Measurements from ENCODE around the gene AGO3.

AGO3 gene

DNA sequence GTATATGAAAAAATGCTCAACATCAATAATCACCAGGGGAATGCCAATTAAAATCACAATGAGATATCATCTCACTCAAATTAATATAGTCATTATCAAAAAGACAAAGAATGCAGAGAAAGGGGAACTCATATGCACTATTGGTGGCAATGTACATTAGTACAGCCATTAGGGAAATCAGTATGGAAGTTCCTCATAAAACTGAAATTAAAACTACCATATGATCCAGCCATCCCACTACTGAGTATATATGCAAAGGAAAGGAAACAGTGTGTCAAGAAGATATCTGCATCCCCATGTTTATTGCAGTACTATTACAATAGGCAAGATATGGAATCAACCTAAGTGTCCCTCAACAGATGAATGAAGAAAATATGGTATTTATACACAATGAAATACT, 120.9 kb downstream of the AGO3 start:
- no peaks in the 10 kb centered on the region for H3K4me1 ChIP-seq
- DNase-seq = no peak
- H3K9me3 ChIP-seq = no peaks in the 10 kb centered on the region
- no peaks in the 10 kb centered on the region for H3K27me3 ChIP-seq
- H3K36me3 ChIP-seq = no peaks in the 10 kb centered on the region
- TF ChIP-seq, protein P1, sequence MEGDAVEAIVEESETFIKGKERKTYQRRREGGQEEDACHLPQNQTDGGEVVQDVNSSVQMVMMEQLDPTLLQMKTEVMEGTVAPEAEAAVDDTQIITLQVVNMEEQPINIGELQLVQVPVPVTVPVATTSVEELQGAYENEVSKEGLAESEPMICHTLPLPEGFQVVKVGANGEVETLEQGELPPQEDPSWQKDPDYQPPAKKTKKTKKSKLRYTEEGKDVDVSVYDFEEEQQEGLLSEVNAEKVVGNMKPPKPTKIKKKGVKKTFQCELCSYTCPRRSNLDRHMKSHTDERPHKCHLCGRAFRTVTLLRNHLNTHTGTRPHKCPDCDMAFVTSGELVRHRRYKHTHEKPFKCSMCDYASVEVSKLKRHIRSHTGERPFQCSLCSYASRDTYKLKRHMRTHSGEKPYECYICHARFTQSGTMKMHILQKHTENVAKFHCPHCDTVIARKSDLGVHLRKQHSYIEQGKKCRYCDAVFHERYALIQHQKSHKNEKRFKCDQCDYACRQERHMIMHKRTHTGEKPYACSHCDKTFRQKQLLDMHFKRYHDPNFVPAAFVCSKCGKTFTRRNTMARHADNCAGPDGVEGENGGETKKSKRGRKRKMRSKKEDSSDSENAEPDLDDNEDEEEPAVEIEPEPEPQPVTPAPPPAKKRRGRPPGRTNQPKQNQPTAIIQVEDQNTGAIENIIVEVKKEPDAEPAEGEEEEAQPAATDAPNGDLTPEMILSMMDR (IDR thresholded peaks at IDR 0.05; ENCODE audit: low read depth, low read length) = no peak
- no peak overlapping the region for H3K4me3 ChIP-seq (ENCODE audit: low read depth, low read length)

DNA sequence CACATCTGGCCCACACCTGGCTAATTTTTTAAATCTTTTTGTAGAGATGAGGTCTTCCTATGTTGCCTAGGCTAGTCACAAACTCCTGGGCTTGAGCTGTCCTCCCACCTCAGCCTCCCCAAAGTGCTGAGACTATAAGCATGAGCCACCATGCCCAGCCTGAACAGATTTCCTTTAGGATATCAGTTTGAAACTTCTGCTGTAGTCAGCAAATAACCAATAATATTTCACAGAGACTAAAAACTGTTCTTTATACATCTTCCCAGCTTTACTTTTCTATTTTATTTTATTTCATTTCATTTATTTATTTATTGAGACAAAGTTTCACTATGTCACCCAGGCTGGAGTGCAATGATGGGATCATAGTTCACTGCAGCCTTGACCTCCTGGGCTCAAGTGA, 123.1 kb downstream of the AGO3 start:
- DNase-seq = no peak
- TF ChIP-seq, protein P1 (IDR thresholded peaks at IDR 0.05; ENCODE audit: low read depth, low read length) = no peak
- Histone ChIP-seq H3K9me3 (no peaks in the 10 kb centered on the region), H3K4me1 (no peaks in the 10 kb centered on the region), H3K36me3 (no peaks in the 10 kb centered on the region), H3K27me3 (no peaks in the 10 kb centered on the region), H3K4me3 (ENCODE audit: low read depth, low read length) (no peak overlapping the region)

DNA sequence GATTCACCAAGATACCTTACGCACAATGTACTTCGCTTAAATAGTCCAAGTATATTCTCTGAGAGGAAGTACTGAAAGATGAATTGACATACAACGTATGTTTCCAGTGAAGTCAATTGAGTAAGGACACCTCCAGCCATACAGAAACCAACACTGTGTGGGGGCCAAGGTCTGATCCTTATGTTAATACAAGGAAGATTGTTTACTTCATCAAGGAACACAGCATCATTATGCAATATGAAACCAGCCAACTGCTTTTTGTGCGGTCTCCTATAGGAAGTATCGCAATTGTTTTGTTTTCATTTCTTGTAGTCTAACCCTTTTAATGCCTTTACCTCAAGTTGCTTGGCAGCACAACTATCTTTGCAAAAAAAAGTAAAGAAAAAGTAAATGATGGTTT, 124.8 kb downstream of the AGO3 start:
- Histone ChIP-seq H3K36me3 (no peaks in the 10 kb centered on the region), H3K27me3 (no peaks in the 10 kb centered on the region), H3K9me3 (no peaks in the 10 kb centered on the region), H3K4me3 (ENCODE audit: low read depth, low read length) (no peak overlapping the region), H3K4me1 (no peaks in the 10 kb centered on the region)
- no peak for DNase-seq
- TF ChIP-seq, protein P1 (IDR thresholded peaks at IDR 0.05; ENCODE audit: low read depth, low read length) = no peak

DNA sequence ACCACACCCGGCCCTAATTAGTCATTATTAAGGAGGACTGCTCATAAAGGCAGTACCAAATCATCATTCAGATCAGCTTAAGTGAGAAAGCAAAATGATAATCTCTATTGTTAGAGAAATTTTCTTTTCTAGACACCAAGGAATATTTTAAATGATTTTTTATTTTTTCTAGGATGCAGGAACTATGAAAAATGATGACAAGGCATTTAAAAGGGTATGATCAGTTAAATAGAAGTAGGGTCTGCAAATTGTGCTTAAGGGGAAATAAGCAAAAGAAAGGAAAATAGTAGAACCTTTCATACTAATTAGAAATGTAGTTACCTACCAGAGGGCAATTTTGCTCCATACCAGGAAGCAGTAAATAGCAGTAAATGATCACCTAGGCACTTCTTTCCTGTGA, 131.4 kb downstream of the AGO3 start:
- Histone ChIP-seq H3K36me3 (no peaks in the 10 kb centered on the region), H3K4me3 (ENCODE audit: low read depth, low read length) (no peak overlapping the region), H3K27me3 (no peaks in the 10 kb centered on the region), H3K4me1 (no peaks in the 10 kb centered on the region), H3K9me3 (no peaks in the 10 kb centered on the region)
- TF ChIP-seq, protein P1 (IDR thresholded peaks at IDR 0.05; ENCODE audit: low read depth, low read length) = no peak
- DNase-seq = no peak

DNA sequence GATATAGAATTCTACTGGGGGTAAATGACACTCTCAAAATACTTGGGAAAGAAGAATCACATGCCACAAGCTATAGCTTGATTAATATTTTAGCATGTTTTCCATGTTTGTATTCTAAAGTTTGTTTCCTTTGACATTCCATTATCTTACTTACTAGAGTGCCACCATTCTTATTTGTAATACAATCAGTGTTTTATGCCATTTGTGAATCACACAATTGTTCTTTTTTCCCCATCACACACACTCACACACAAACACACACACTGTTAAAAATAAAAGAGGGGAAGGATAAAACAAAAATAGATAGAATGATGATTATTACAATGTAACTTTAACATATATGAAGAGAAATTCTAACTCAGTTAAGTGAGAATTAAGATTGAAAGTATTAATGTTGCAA, 137.0 kb downstream of the AGO3 start:
- Histone ChIP-seq H3K4me1 (no peaks in the 10 kb centered on the region), H3K9me3 (no peaks in the 10 kb centered on the region), H3K36me3 (no peaks in the 10 kb centered on the region), H3K27me3 (no peaks in the 10 kb centered on the region), H3K4me3 (ENCODE audit: low read depth, low read length) (no peak overlapping the region)
- TF ChIP-seq, protein P1 (IDR thresholded peaks at IDR 0.05; ENCODE audit: low read depth, low read length) = no peak
- no peak for DNase-seq

DNA sequence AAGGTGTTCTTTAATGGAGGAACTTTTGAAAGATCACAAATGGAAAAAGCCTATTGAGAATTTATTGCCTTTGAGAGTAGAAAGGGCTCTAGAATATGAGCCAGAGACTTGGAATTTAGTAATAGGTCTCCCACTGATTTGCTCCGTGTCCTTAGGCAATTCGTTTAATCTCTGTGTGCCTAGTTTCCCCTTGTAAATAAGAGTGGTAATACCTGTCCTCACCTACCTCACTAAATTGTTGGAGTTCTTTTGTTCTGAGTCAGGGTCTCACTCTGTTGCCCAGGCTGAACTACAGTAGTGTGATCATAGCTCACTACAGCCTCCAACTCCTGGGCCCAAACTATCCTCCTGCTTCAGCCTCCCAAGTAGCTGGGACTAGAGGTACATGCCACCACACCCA, 138.0 kb downstream of the AGO3 start:
- TF ChIP-seq, protein P1 (IDR thresholded peaks at IDR 0.05; ENCODE audit: low read depth, low read length) = no peak
- Histone ChIP-seq H3K36me3 (no peaks in the 10 kb centered on the region), H3K4me1 (no peaks in the 10 kb centered on the region), H3K4me3 (ENCODE audit: low read depth, low read length) (no peak overlapping the region), H3K27me3 (no peaks in the 10 kb centered on the region), H3K9me3 (no peaks in the 10 kb centered on the region)
- DNase-seq = no peak
